Activated T-cell treated with anti-CD3 and anti-CD28 coated beads, Interleukin-2, amount 50 U/mL, for 48 hours (primary cell): Measurements from ENCODE around the gene COL18A1.

Experiments
- DNase-seq, 2 experiments: peaks; one replicate each; pipeline ENCODE4 v3.0.0-alpha.2; 2020

The COL18A1 gene

DNA sequence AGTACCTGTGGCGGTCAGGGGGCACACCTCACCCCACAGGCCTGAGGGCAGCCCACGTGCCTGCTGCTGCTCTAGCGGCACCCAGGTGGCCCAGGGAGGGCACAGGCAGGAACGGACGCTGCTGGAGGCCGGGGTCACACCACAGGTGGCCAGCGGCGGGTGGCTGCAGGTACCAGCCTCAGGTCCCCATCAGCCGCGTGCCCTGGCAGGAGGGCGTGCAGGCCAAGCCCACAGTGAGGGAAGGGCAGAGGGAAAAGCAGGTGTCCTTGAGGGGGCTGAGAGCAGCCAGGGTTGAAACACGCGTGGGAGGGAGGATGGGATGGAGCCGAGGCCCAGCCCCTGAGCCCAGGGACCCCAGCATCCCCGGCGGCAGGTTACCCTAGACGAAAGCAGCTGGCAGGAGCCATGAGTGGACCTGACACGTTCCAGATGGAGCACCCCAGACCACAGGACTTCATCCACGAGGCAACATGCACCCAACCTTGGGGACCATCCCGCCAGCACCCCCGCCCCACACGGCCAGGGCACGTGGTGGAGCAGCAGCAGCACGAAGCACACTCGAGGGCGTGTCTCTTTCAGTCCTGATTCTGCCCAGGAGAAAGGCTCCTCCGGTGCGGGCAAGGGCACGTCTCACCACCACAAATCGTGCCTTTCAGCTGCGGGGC is 133.5 kb downstream of the COL18A1 start:
- peak in 1 of 2 experiments; percentile 16 for DNase-seq

DNA sequence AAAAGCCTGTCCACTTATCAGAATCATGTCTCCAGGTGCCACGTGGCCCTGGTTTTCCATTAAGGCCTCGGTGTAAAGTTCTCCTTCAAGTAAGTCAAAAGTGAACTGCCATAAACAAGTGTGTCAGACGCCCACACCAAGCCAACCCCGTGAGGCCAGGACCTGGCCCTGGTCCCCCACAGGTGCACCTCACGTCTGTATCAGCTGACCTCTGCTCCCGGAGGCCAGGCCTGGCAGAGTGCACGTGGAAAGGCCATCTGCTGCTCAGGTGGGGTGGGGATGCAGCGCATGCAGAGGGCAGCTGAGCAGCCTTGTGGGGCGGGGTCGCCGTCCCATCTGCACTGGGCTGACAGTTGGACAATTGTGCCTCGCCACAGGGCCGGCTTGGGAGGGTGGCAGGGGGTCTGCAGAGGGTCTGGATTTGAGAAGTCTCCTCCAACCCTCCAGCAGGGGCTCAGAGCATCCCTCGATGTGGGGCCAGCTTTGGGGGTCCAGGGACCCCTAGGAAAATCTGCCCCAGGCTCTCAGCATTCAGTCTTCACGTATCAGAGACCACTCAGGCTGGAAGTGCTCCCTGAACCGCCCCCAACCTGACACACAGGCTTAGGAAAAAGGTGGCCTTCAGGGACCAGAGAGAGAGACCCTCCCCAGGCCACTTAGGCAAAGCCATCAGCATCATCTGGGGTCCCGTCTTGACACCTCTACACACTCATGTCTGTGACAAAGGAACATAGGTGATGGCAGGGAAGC is 134.3 kb downstream of the COL18A1 start:
- DNase-seq: peak in 1 of 2 experiments; percentile 17

DNA sequence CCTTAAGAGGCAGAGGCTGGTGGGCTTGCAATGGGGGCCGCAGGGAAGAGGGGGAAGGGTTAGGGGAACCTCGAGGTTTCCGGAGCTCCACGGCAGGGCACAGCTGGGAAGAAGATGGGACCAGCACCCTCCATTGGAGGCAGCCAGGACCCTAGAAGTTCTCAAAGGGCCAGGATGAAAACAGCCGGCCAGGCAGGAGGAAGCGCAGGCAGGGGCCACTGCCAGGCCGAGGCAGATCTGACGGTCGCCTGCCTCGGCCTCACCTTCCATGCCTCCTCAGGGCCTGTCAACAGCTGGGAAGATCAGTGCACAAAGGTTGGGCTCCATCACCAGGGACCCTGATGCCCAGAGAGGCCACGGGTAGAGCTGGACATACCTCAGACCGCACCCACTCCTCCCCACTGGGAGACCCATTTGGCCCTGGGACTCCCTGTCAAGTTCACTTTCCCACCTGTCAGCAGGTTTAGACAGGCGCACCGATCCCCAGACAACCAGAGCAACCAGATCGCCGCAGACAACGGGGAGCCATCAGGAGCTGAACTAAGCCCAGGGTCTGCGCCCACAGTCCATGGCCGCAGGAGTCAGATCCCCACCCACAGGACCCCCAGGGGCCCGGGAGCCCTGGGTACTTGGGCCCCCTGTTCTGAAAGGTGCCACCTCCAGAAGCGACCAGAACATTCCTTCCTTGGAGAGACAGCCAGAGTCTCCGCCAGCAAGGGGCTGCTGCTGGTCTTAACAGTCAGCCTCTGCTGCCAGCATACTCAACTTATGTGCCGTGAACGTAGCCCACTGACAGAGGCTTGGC is 135.0 kb downstream of the COL18A1 start:
- peak in 1 of 2 experiments; percentile 17 for DNase-seq

DNA sequence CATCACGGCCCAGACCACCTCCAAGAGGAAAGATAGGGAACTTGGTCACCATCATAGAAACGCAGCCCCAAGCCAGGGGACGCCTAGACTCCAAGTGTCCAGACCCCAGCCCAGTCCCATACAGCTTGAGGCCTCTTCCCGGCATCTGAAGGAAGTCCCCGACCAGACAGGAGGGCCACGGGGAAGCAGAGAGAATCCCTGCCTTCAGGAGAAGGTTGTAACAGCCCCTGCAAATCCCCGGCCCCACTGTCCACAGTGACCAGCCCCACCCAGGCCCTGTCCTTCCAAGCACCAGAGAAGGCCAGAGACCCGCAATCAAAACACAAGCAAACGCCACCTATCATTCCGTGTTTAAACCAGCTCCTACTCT is 135.6 kb downstream of the COL18A1 start:
- peak in 1 of 2 experiments; percentile 16 for DNase-seq

DNA sequence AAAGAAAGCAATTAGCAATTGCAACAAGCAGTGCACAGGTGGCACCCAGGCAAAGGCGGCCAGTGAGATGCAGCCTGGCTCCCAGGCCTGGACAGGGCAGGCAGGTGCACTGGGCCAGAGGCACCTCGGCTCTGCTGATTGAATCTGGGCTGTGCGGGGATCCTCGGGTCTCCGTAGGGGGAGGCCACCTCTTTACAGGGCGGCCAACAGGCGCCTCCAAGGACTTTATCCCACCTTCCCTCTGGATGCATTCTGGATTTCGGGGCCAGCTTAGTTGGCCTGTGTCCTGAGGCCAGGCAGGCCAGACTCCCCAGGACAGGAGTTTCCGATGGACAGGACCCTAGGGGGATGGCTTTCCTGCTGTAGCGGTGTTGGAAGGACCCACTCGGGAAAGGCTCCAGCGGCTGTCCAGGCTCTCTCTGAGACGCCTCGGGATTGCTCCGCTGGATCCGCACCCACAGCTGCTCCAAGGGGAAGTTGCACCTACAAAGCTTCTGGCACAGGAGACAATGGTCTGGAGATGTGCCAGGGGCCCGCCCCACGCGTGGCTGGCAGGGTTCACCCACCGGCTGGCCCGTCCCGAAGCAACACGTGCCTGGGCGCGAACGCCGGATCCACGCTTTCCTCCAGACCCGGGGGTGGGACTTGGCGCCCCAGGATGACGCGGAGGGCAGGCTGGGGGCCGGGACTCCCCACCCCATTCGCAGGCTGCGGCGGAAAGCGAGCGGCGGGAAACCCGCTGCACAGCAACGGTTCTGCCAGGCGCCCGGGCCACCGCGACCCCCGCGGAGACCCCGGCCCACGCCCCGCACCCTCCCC is 136.5 kb downstream of the COL18A1 start:
- peak; percentile 82 to 86 for DNase-seq

DNA sequence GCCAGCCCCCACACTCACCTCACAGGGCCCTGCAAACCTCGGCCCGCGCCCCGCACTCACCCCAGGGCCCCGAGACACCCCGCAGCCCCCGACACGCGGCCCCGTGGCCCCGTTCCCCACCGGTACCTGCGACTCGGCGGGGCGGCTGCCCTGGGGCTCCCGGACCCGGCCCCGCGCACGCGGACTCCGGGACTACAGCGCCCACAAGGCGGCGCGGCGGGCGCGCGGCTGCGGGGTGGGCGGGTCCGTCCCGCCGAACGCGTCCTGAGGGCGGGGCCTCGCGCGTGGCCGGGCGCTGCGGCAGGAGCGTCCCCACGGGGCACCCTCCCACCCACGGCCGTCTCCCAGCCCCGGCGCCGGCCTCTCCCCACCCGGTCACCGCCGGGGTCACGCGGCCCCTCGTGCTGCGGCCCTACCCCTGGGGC is 137.3 kb downstream of the COL18A1 start, which contains the start of gene SLC19A1:
Gene SLC19A1 (minus strand): TSS at position 199 of the 425 bp plus-strand sequence. CDS start 4,481 bp downstream, outside the sequence.
- peak; percentile 79 to 84 for DNase-seq

DNA sequence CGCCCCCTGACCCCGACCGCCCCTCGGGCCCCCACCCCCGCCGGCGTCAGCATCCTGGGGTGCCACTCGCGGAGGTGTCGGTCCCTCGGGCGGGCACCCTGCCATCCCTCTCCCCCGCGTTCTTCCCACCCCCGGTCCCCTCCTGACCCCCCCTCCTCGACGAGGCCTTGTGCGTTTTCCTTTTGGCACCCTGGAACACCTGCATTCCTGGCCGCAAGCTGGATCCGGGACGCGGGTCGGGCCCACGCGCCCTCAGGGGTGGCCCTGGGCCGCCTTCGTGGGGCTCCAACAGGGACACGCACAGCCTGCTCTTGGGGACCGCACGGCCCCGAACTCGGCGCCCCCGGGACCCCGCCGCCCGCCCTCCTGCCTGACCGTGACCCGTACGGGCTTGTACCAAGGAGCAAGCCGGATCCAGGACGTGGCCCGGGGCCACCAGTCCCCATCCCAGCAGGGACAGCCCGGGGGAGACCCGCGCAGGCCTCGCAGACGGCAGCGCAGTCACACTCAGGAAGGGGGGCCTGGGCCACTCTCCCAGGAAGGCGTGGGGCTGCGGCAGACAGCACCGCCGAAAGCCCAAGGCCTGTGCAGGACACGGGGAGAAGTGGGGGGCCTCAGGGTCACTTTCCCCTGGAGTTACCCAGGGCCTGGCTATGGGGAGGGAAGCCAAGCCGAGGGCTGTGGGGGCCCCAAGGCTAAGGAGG is 137.9 kb downstream of the COL18A1 start:
- DNase-seq: peak; percentile 38 to 45

DNA sequence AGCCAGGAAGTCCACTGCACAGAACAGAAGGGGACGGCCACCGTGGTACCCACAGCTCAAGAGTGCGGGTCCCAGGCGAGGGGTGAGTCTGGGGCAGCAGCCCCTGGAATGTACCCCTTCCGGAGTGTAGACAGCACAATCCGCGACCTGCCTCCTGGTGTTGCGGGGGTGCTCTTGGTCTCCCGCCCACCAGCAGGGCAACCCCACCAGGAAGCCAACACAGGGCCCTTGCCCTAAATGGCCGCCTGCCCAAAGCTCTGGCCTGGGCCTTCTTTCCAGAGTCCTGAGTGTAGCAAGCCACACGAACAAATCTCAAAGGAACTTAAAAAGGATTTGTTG is 138.4 kb downstream of the COL18A1 start:
- peak; percentile 26 to 35 for DNase-seq

DNA sequence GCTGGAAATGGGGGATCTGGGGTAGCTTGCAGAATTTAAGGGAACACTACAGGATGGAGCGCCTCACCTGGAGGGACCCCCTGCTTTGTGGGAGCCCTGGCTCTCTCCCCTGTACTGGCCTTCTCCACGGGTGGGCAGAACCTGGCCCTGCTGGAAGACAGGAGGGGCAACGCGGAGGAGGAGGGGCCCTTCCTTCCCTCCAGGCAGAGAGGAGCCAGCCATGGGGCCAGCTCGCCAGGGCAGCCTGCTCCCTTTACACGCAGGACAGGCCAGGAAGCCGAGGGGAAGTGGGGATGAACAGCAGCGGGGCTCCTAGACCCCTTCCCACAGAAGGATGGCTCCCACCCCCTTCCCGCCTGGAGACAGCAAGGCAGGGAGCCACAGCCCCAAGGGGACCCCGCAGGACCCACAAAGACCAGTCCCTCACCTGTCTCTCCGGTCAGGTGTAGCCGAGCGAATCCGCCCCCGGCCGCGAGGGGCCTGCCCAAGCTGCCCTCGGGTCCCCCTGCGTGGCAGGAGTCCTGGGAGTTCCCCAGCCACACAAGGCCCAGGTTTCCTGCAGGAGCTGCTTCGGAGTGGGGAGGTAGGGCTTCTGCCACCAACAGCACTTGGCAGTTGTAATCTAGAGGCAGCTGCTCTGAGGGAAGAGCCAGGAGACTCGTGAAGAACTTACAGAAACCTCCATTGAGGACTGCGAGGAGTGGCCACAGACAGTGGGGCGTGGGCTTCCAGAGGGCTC is 138.9 kb downstream of the COL18A1 start:
- peak in 1 of 2 experiments; percentile 25 for DNase-seq

DNA sequence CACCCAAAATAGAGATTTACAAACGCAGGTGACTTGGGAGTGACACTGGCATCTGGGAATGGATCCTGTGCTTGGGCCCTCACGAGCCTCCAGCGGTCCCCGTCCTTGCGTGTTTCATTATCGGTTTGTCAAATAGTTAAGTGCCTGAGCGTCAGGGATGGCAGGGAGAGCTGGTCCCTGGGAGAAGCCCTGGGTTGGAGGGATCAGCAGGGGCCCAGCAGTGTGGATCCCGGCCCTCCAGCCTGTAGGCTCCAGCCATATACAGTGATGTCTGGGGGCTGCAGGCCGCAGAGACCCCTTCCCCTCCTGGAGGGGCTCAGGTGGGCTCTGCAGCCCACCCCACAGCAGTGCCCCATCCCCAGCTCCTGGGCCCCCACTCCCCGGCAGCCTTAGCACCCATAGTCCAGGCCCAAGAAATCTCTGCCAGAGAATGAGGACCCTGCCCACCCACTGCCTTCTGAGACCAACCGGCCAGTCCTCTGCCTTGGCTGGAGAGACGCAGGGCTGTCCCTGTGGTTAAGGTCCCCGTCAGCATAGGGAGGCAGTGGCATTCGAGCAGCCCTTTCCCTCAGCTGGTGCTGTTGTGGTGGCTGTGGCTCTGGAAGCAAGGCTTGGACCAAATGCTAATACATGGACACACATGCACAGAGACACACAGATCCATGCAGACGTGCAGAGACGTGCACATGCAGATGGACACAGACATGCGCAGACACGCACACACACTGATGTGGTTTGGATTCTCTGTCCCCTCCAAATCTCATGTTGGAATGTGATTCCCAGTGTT is 139.7 kb downstream of the COL18A1 start:
- peak in 1 of 2 experiments; percentile 13 for DNase-seq

DNA sequence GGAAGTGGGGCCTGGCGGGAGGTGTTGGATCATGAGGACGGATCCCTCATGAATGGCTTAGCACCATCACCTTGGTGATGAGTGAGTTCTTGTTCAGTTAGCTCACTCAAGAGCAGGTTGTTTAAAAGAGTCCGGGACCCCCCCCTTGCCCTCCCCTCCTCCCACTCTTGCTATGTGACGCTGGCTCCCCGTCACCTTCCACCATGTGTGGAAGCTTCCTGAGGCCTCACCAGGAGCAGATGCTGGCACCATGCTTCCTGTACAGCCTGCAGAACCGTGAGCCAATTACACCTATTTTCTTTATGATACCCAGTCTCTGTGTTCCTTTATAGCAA is 140.2 kb downstream of the COL18A1 start:
- no peak for DNase-seq

DNA sequence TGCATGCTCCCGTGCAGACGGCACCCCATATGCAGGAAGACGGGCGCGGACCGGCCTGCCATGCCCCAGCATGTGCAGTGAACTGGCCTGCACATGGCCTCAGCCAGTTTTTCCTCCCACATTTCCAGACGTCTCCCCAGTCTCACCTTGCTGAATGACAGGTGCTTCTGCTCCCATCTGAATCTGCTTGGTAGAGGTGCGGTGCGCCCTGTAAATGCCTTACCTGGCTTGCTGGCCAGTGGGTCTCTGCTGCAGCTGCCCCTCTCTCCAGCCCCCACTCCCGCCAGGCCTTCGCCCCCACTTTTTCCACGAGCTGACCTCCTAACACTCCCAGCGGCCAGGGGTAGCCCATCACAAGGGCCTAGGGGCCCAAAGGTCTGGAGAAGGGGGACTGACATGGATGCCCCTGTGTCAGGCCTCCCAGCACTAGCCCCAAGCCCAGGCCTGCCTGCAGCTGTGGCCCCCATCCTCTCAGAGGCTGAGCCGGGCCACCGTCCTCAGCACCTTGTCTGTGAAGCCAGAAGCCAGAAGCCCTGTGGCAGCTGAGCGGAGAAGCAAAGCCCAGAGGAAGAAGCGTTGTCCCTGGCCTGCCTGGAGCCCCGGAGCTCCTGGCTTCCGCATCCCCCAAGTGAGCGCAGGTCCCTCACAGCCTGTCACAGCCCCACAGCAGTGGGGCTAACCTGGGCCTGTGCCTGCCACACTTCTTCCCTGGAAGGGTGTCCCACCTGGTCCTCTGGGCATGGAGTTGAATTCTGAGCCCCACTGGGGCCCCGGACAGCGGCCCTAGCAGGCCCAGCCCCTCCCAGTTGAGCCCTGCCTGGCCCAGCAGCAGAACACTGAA is 140.9 kb downstream of the COL18A1 start:
- peak in 1 of 2 experiments; percentile 13 for DNase-seq

DNA sequence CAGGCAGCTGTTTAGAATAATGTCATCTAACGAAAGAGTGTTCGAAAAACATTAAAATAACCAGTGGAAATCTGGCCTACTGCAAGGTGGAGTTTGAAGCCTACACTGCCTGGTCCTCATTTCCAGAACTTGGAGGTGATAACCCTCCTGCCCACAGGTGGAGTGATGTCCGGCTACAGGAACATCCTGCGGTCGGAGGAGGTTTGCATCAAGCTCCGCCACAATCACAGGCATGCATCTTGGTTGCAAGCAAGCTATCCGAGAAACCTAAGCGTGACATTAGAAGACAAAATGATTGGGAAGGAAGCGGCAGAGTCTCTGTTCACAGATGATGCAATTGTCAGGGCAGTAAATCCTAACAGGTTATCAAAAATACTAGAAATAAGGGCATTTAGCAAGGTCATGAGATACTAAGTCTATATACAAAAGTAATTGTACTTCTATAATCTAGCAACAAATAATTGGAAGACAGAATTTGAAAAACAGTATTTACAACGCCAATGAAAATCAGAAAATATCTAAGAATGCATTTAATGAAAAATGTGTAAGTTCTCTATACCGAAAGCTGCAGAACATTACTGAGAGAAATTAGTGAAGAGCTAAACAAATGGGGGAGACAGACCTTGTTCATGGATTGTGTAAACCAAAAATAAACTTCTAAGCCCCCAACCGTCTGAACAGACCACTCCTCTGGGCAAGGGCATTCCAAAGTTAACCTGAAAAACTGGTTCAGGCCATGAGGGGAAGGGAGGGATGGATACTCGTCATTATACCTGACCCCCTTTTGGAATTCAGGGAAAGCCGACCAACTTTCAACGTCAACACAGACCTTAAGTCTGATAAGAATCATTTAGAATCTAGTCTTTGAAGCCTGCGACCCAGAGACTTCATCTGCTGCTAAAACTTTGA is 141.9 kb downstream of the COL18A1 start:
- no peak for DNase-seq

DNA sequence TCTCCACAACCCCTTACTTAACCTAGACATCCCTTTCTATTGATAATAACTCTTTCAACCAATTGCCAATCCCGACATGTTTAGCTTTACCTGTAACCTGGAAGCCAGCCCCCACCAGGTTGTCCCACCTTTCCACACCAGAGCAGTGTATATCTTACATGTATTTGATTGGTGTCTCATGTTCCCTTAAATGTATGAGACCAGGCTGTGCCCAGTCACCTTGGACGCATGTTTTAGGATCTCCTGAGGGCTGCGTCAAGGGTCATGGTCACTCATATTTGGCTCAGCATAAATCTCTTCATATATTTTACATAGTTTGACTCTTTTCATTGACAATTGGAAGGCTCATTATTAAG is 142.6 kb downstream of the COL18A1 start:
- DNase-seq: no peak

DNA sequence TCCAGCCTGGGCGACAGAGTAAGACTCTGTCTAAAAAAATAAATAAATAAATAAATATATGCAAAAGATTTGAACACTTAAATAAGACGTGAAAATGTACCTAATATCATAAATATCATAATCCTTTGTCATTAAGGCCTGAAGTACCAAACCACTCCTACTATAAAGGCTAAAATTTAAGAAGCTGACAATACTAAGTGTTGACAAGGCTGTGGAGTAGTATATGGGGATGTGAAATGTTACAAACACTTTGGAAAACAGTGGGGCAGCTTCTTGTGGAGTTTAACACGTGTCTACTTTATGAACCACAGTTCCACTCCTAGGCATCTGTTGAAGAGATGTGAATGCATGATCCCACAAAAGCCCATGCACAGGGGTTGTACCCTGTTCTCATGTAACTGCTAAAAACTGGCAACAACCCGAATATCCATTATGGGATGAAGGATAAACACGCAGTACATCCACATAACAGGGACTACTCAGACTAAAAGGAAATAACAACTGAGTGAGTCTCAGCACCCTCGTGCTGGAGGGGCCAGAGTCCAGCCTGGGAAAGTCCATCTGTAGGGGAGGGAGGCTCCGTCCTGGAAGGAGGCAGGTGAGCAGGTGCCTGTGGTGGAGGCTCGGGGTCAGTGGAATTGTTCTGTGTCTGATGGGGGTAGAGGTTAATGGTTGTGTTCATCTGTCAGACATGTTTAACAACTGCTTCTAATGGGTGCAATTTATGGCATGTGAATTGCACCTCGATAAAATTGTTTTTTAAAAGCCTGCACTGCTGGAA is 143.9 kb downstream of the COL18A1 start:
- DNase-seq: no peak

DNA sequence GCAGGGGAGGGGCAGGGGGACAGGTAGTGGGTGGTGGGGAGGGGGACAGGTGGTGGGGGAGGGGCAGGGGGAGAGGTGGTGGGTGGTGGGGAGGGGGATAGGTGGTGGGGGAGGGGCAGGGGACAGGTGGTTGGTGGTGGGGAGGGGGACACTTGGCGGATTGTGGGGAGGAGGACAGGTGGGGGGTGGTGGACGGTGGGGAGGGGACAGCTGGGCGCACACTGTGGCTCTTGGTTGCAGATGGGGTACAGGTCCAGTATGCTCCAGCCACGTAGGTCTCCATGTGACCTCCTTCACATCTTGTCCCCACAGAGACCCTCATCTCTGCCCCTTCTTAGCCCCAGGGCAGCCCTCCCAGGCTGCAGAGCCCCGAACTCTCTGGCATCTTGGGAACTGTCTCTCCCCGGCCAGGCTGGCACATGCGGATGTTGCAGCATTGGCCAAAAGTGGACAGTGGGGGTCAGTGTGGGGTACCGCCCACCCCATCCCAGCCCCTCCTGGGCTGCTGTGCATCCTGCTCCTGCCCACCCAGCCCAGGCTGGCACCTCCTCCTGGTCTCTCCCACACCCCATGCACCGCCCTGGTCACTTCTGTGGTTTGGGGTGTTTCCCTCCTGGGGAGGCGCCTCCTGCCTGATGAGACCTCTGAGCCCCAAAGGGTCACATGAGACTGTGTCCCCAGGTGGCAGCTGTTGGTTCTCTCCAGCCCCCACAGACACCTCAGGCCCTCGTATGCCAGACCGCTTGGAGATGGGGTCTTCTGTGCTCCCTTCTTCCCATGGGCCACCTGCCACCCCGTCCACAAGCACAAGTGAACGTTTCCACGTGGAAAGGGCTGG is 144.9 kb downstream of the COL18A1 start:
- no peak for DNase-seq
